ENCODE data around the gene SLC6A18. TPM values are rescaled to one million over a fixed set of nuclear protein-coding genes. Genes with fewer than 3 reads are reported as not detected.
A peak's percentile ranks its signal among the peaks of the same experiment; 100 is the strongest.

The SLC6A18 gene
- polyA plus RNA-seq, 3 donors, result 0.26 to 3.4 (median 2.5) TPM

GRCh38 chr5:1186351-1187233, 38.6 kb upstream of the SLC6A18 start:
- no peak for DNase-seq

GRCh38 chr5:1187234-1187949, 37.8 kb upstream of the SLC6A18 start:
- DNase-seq, result no peak

GRCh38 chr5:1187950-1188334, 37.2 kb upstream of the SLC6A18 start:
- no peak for DNase-seq

GRCh38 chr5:1188464-1188863, 36.7 kb upstream of the SLC6A18 start:
- no peak for DNase-seq

- no peak for DNase-seq
Observed at GRCh38 chr5:1189269-1189668, 35.9 kb upstream of the SLC6A18 start.

- DNase-seq, result no peak
Observed at GRCh38 chr5:1190278-1190677, 34.9 kb upstream of the SLC6A18 start.

- DNase-seq, result peak; percentile 60
Observed at GRCh38 chr5:1190837-1191239, 34.3 kb upstream of the SLC6A18 start.

GRCh38 chr5:1192971-1193590, 32.1 kb upstream of the SLC6A18 start:
- no peak for DNase-seq

GRCh38 chr5:1193591-1193985, 31.6 kb upstream of the SLC6A18 start:
- DNase-seq, result no peak

- no peak for DNase-seq
Observed at GRCh38 chr5:1194378-1194777, 30.8 kb upstream of the SLC6A18 start.

GRCh38 chr5:1195439-1195838, 29.7 kb upstream of the SLC6A18 start:
- DNase-seq, result no peak

GRCh38 chr5:1195916-1196315, 29.3 kb upstream of the SLC6A18 start:
- no peak for DNase-seq

GRCh38 chr5:1196562-1196961, 28.6 kb upstream of the SLC6A18 start:
- DNase-seq, result no peak

- DNase-seq, result no peak
Observed at GRCh38 chr5:1197876-1198666, 27.1 kb upstream of the SLC6A18 start.

GRCh38 chr5:1199340-1199648, 25.9 kb upstream of the SLC6A18 start:
- no peak for DNase-seq

GRCh38 chr5:1199649-1200494, 25.3 kb upstream of the SLC6A18 start:
- no peak for DNase-seq

GRCh38 chr5:1200495-1201326, 24.5 kb upstream of the SLC6A18 start:
- no peak for DNase-seq

GRCh38 chr5:1201327-1202025, 23.7 kb upstream of the SLC6A18 start, which contains the start of gene SLC6A19:
SLC6A19 (plus strand) TSS chr5:1201595; CDS start chr5:1201651, 56 bp downstream.
- no peak for DNase-seq

- DNase-seq, result no peak
Observed at GRCh38 chr5:1202026-1202797, 23.0 kb upstream of the SLC6A18 start.

All from renal pelvis (tissue), 4 donors.